IPS DF 4.7 (cell line): Measurements from ENCODE around the gene TMEM266.

ENCODE experiments used
- DNase-seq: peaks from one replicate; pipeline ENCODE4 v3.0.0-alpha.2; 2013; ENCODE audit warnings: low spot score; ENCODE audit errors: extremely low read depth

Gene TMEM266

GRCh38 chr15:76127880-76128279 is 68.1 kb downstream of the TMEM266 start:
- no peak for DNase-seq

- DNase-seq = no peak
Observed at GRCh38 chr15:76134537-76134936, 74.8 kb downstream of the TMEM266 start.

GRCh38 chr15:76135516-76135915 is 75.7 kb downstream of the TMEM266 start:
- no peak for DNase-seq

- DNase-seq = no peak
Observed at GRCh38 chr15:76138436-76138835, 78.7 kb downstream of the TMEM266 start.

- DNase-seq = peak; percentile 87
Observed at GRCh38 chr15:76139368-76140073, 79.7 kb downstream of the TMEM266 start.

GRCh38 chr15:76140074-76140464 is 80.3 kb downstream of the TMEM266 start:
- DNase-seq = no peak

GRCh38 chr15:76146812-76147211 is 87.0 kb downstream of the TMEM266 start:
- DNase-seq = no peak

- DNase-seq = no peak
Observed at GRCh38 chr15:76147906-76148570, 88.3 kb downstream of the TMEM266 start.

GRCh38 chr15:76149291-76149915 is 89.6 kb downstream of the TMEM266 start:
- DNase-seq = no peak

GRCh38 chr15:76150513-76150912 is 90.7 kb downstream of the TMEM266 start:
- no peak for DNase-seq

- DNase-seq = peak; percentile 75
Observed at GRCh38 chr15:76150971-76151598, 91.3 kb downstream of the TMEM266 start.

- no peak for DNase-seq
Observed at GRCh38 chr15:76151599-76151974, 91.8 kb downstream of the TMEM266 start.

- no peak for DNase-seq
Observed at GRCh38 chr15:76152197-76152596, 92.4 kb downstream of the TMEM266 start.

GRCh38 chr15:76153241-76154197 is 93.7 kb downstream of the TMEM266 start:
- no peak for DNase-seq

- no peak for DNase-seq
Observed at GRCh38 chr15:76155731-76156130, 95.9 kb downstream of the TMEM266 start.

- no peak for DNase-seq
Observed at GRCh38 chr15:76158226-76158625, 98.4 kb downstream of the TMEM266 start.

GRCh38 chr15:76158815-76159214 is 99.0 kb downstream of the TMEM266 start:
- no peak for DNase-seq

GRCh38 chr15:76159282-76159681 is 99.5 kb downstream of the TMEM266 start:
- no peak for DNase-seq

GRCh38 chr15:76160426-76161152 is 100.8 kb downstream of the TMEM266 start:
- no peak for DNase-seq
